Sigmoid colon (tissue), 7 donors: ENCODE results near the gene TLL2. TPM values are rescaled to one million over a fixed set of nuclear protein-coding genes. Genes with fewer than 3 reads are reported as not detected.

Experiments
- DNase-seq: peaks from one replicate; pipeline ENCODE4 v3.0.0-alpha.2; 2019
- H3K27ac ChIP-seq, 4 donors: fragments of 200-600 bp; sonication (generic); one replicate each; pipeline ENCODE4 v1.5.1; 2016 to 2019; ENCODE audit warnings: mild to moderate bottlenecking in 1 of 4
- H3K27me3 ChIP-seq, 3 donors: fragments of 200-600 bp; sonication (generic); one replicate each; pipeline ENCODE4 v1.5.1; 2019; ENCODE audit warnings: mild to moderate bottlenecking in 1 of 3
- H3K36me3 ChIP-seq, 4 donors: fragments of 200-600 bp; sonication (generic); one replicate each; pipeline ENCODE4 v1.5.1; 2016 to 2019
- H3K4me1 ChIP-seq, 4 donors: fragments of 200-600 bp; sonication (generic); one replicate each; pipeline ENCODE4 v1.5.1; 2017 to 2019
- H3K4me3 ChIP-seq, 4 donors: fragments of 200-600 bp; sonication (generic); one replicate each; pipeline ENCODE4 v1.5.1; 2017 to 2019; ENCODE audit warnings: mild to moderate bottlenecking in 2 of 4, moderate library complexity in 1 of 4
- H3K9me3 ChIP-seq, 4 donors: fragments of 200-600 bp in 3 of 4; sonication (generic) in 3 of 4; one replicate each; pipeline versions ENCODE4 v1.5.1 to v1.6.1; 2013 to 2019
- EP300 ChIP-seq, 4 donors: sonication (generic); formaldehyde crosslinking; IDR thresholded peaks; one replicate each; pipeline ENCODE4 v1.6.1; 2017; ENCODE audit warnings: antibody characterized with exemption in 4 of 4
- POLR2A ChIP-seq, 2 donors: fragments of 450-650 bp; IDR thresholded peaks; one replicate each; pipeline ENCODE4 v1.6.1; 2016; ENCODE audit warnings: antibody characterized with exemption in 2 of 2, mild to moderate bottlenecking in 2 of 2, moderate library complexity in 2 of 2
- POLR2AphosphoS5 ChIP-seq, 4 donors: sonication (generic); formaldehyde crosslinking; IDR thresholded peaks; one replicate each; pipeline ENCODE4 v1.6.1; 2017; ENCODE audit warnings: antibody characterized with exemption in 4 of 4
- WGBS, 2 donors: extraction: QIAGEN DNeasy Blood & Tissue Kit; methylation state at CpG; one replicate each; pipeline ENCODE4 v1.1.7; 2013; 5-methylcytosine and 5-hydroxymethylcytosine counted together
- intact Hi-C: fragments of 100-400 bp; cut with DNase I; formaldehyde crosslinking; loops from one replicate; pipeline ENCODE4 v1.15.1; 2023
- polyA plus RNA-seq, 3 donors: library from polyadenylated mRNA; stranded (reverse); fragments of 200-250 nt; gene quantifications; one replicate each; pipeline ENCODE4 v1.2.3, GENCODE V29; 2013
- total RNA-seq, 4 donors: library from RNA; depleted of rRNA; stranded (reverse); fragments of >200 nt; gene quantifications; one replicate each; pipeline ENCODE4 v1.1.0, GENCODE V29; 2016
- TF ChIP-seq, protein P1 (sequence below), 4 experiments: fragments of 450-650 bp in 3 of 4; fragments of 200-600 bp in 1 of 4; IDR thresholded peaks; one replicate each; pipeline ENCODE4 v1.5.1; 2016 to 2019; ENCODE audit warnings: antibody characterized with exemption in 4 of 4, mild to moderate bottlenecking in 3 of 4, moderate library complexity in 2 of 4
- donor health status: healthy with polysubstance abuse.
- donor health status: Bipolar disorder and iron deficiency.
- donor health status: healthy.

Gene TLL2
- total and polyA plus RNA-seq, 7 donors: 0.14 to 2.2 (median 0.36) TPM; not detected in 2

DNA sequence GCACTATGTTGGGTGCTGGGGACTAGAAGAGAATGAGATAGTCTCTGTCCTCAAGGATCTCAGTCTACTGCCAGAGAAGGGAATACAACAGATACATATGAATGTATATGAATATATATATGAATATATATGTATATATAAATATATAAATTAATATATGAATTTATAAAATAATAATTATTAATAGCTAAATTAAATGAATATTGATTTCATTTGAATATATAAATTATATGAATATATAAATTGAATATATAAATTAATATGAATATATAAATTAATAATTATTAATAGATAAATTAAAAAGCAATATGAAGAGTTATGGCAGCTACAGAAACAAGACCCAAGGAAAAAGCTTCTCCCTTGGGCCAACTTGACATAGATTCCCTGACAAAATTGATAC, 95.1 kb downstream of the TLL2 start:
- no peak overlapping the region for H3K4me3 ChIP-seq
- no peak for DNase-seq
- intact Hi-C loops: no loop called here
- no peaks in the 10 kb centered on the region for H3K27me3 ChIP-seq
- H3K9me3 ChIP-seq: no peaks in the 10 kb centered on the region
- H3K27ac ChIP-seq: no peak overlapping the region
- H3K4me1 ChIP-seq: peaks cover 0 to 19% (median 15%) of the 10 kb centered on the region in 4 donors
- TF ChIP-seq, protein P1, sequence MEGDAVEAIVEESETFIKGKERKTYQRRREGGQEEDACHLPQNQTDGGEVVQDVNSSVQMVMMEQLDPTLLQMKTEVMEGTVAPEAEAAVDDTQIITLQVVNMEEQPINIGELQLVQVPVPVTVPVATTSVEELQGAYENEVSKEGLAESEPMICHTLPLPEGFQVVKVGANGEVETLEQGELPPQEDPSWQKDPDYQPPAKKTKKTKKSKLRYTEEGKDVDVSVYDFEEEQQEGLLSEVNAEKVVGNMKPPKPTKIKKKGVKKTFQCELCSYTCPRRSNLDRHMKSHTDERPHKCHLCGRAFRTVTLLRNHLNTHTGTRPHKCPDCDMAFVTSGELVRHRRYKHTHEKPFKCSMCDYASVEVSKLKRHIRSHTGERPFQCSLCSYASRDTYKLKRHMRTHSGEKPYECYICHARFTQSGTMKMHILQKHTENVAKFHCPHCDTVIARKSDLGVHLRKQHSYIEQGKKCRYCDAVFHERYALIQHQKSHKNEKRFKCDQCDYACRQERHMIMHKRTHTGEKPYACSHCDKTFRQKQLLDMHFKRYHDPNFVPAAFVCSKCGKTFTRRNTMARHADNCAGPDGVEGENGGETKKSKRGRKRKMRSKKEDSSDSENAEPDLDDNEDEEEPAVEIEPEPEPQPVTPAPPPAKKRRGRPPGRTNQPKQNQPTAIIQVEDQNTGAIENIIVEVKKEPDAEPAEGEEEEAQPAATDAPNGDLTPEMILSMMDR (IDR thresholded peaks at IDR 0.05): no peak
- no peak for TF ChIP-seq POLR2AphosphoS5 (IDR thresholded peaks at IDR 0.05)
- TF ChIP-seq POLR2A (IDR thresholded peaks at IDR 0.05): no peak
- TF ChIP-seq EP300 (IDR thresholded peaks at IDR 0.05): no peak
- no peaks in the 10 kb centered on the region for H3K36me3 ChIP-seq

DNA sequence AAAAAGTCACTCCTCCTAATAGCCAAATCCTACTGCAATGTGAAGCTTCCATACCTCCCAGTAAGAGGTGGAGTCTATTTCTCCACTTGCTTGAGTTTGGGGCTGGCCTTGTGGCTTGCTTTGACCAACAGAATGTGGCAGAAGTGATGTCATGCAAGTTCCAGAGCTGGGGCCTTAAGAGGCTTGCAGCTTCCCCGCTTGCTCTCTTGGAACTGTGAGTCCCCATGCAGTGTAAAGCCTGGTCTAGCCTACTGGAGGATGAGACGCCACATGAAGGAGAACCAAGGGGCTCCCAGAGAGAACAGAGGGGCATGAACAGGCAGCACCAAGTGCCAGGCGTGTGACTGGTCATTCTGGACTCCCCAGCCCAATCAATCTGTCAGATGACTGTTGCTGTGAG, 96.3 kb downstream of the TLL2 start:
- Histone ChIP-seq H3K27ac (peak overlapping the region in 1 of 4 donors; percentile 44), H3K4me1 (peaks cover 0 to 27% (median 18%) of the 10 kb centered on the region in 4 donors), H3K4me3 (no peak overlapping the region), H3K9me3 (no peaks in the 10 kb centered on the region), H3K27me3 (no peaks in the 10 kb centered on the region), H3K36me3 (no peaks in the 10 kb centered on the region)
- TF ChIP-seq POLR2AphosphoS5 (IDR thresholded peaks at IDR 0.05): no peak
- TF ChIP-seq EP300 (IDR thresholded peaks at IDR 0.05): no peak
- TF ChIP-seq, protein P1 (IDR thresholded peaks at IDR 0.05): no peak
- no peak for TF ChIP-seq POLR2A (IDR thresholded peaks at IDR 0.05)
- intact Hi-C loops: loop anchor here (2.0 kb wide), 1 partner anchor 43 kb away; no protein-coding TSS in a partner anchor
- no peak for DNase-seq
- 91 to 92% methylated on average over 3 of the region's 3 CpGs for WGBS, 2 donors

DNA sequence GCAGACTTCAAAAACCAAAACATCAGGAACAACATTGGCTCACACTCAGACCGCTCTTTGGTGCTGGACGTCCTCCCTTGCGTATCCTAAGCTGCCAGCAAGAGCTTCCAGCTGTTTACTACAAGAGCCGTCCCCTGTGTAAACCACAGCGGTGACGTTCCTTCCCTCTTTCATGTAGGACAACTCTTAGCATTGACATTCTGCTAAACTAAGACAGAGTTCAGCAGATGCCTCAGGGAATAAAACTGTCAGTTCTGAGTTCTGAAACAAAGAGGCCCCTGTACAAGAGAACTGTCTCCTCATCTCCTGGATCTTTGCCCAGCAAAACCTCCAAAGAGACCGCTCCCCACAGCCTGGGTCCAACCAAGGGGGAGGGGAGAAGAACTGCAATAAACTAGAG, 97.1 kb downstream of the TLL2 start:
- intact Hi-C loops: loop anchor here (2.0 kb wide), 1 partner anchor 42 kb away; no protein-coding TSS in a partner anchor
- peak; percentile 90 for DNase-seq

DNA sequence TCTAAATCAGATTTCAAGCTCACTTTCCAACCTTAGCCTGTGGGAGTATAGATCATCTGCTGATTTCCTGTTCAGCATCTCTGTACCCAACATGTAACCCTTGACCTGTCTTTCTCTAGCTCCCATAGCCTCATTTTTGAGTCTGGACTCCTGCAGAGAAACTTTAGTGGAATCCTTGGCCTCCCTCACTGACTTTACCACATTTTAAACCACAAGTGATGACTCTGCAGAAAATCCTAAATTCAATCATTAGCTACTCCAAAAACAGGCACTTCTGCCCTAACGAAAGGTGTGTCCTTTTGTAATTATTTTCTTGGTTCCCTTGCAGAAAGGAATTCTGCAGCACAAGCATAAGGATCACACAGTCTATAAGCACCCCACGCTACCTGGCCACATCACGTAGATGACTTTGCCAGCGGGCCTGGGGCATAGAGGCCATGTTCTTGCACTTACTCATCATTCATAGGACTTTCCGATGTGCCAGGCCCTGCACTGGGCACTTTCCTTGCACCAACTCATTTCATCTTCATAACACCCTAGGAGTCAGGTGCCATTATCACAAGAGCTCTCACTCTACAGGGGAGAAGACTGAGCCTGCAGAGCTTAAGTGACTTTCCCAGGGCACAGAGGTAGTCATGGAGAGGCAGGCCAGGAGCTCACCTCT, 97.7 kb downstream of the TLL2 start:
- intact Hi-C loops: loop anchor here (2.0 kb wide), 1 partner anchor 41 kb away; no protein-coding TSS in a partner anchor
- Histone ChIP-seq H3K4me3 (no peak overlapping the region), H3K27me3 (no peaks in the 10 kb centered on the region), H3K9me3 (no peaks in the 10 kb centered on the region), H3K36me3 (no peaks in the 10 kb centered on the region), H3K4me1 (peaks cover 0 to 27% (median 18%) of the 10 kb centered on the region in 4 donors), H3K27ac (peak overlapping the region in 2 of 4 donors; percentile 34 to 44)
- WGBS, 2 donors: 87 to 91% methylated on average over 5 of the region's 5 CpGs
- no peak for DNase-seq
- TF ChIP-seq POLR2A (IDR thresholded peaks at IDR 0.05): no peak
- TF ChIP-seq EP300 (IDR thresholded peaks at IDR 0.05): no peak
- TF ChIP-seq, protein P1 (IDR thresholded peaks at IDR 0.05): no peak
- TF ChIP-seq POLR2AphosphoS5 (IDR thresholded peaks at IDR 0.05): no peak

More for the DNA sequence above, 97.1 kb downstream of the TLL2 start:
- H3K36me3 ChIP-seq: no peaks in the 10 kb centered on the region
- H3K9me3 ChIP-seq: no peaks in the 10 kb centered on the region
- H3K4me3 ChIP-seq: no peak overlapping the region
- peak overlapping the region in 1 of 4 donors; percentile 44 for H3K27ac ChIP-seq
- 26 to 29% methylated on average over 7 of the region's 7 CpGs for WGBS, 2 donors
- TF ChIP-seq, protein P1 (IDR thresholded peaks at IDR 0.05): no peak
- peak; percentile 59 to 78 (median 65) for TF ChIP-seq POLR2AphosphoS5 (IDR thresholded peaks at IDR 0.05)
- peaks cover 0 to 27% (median 18%) of the 10 kb centered on the region in 4 donors for H3K4me1 ChIP-seq
- H3K27me3 ChIP-seq: no peaks in the 10 kb centered on the region
